Naive thymus-derived CD4-positive, alpha-beta T cell (primary cell): Measurements from ENCODE around the gene BMP5. TPM values are rescaled to one million over a fixed set of nuclear protein-coding genes. Genes with fewer than 3 reads are reported as not detected.

Source experiments
- ATAC-seq: fragments of 150-1000 bp; cut with Tn5 transposase; 2 replicates; pipeline ENCODE4 v1.10.0; 2021; ENCODE audit warnings: mild to moderate bottlenecking, moderate library complexity
- CTCF ChIA-PET: fragments of 350-600 bp; sonication (Branson Sonifier 250); formaldehyde crosslinking; loops from one replicate; lab custom pipeline; 2021; ENCODE audit warnings: antibody characterized with exemption; lab: Charles Lee
- POLR2A ChIA-PET: fragments of 350-600 bp; sonication (Branson Sonifier 250); formaldehyde crosslinking; loops from one replicate; lab custom pipeline; 2021; ENCODE audit warnings: antibody characterized with exemption, inconsistent platforms; lab: Charles Lee
- DNase-seq, 9 donors: peaks; one replicate each; pipeline versions ENCODE4 v3.0.0 to v3.0.0-alpha.2; 2020 to 2022; ENCODE audit warnings: mixed read lengths in 1 of 9
- H3K27ac ChIP-seq: one replicate; pipeline ENCODE4 v1.7.0; 2013; ENCODE audit warnings: mild to moderate bottlenecking, low read depth, low read length, moderate library complexity
- H3K27me3 ChIP-seq, 2 donors: one replicate each; pipeline ENCODE4 v1.7.0; 2013; ENCODE audit warnings: low read length in 2 of 2, mild to moderate bottlenecking in 2 of 2, moderate library complexity in 2 of 2; ENCODE audit not compliant: control insufficient read depth in 2 of 2, insufficient read depth in 2 of 2
- H3K36me3 ChIP-seq, 3 experiments: 1 replicate in 2 of 3; 2 replicates in 1 of 3; pipeline ENCODE4 v1.7.0; 2013; ENCODE audit warnings: low read length in 3 of 3, mild to moderate bottlenecking in 3 of 3, moderate library complexity in 1 of 3; ENCODE audit not compliant: insufficient read depth in 3 of 3, control insufficient read depth in 2 of 3
- H3K4me1 ChIP-seq, 2 donors: one replicate each; pipeline ENCODE4 v1.7.0; 2013; ENCODE audit warnings: low read length in 2 of 2, mild to moderate bottlenecking in 2 of 2, moderate library complexity in 1 of 2; ENCODE audit not compliant: control insufficient read depth in 2 of 2, insufficient read depth in 2 of 2
- H3K4me3 ChIP-seq: 2 replicates; pipeline ENCODE4 v1.7.0; 2013; ENCODE audit warnings: mild to moderate bottlenecking, low read length
- H3K9me3 ChIP-seq, 3 experiments: 1 replicate in 2 of 3; 2 replicates in 1 of 3; pipeline ENCODE4 v1.7.0; 2013; ENCODE audit warnings: low read length in 3 of 3; ENCODE audit not compliant: control insufficient read depth in 2 of 3
- H3K27ac Mint-ChIP-seq, 9 donors: one replicate each; pipeline ENCODE4 v1.8.0; 2020 to 2022; ENCODE audit warnings: mixed read lengths in 9 of 9, mild to moderate bottlenecking in 8 of 9, moderate library complexity in 5 of 9, inconsistent platforms in 2 of 9
- H3K27me3 Mint-ChIP-seq, 5 donors: one replicate each; pipeline ENCODE4 v1.8.0; 2021 to 2022; ENCODE audit warnings: mixed read lengths in 5 of 5, mild to moderate bottlenecking in 1 of 5
- H3K36me3 Mint-ChIP-seq, 5 donors: one replicate each; pipeline ENCODE4 v1.8.0; 2020 to 2022; ENCODE audit warnings: mixed read lengths in 5 of 5, mild to moderate bottlenecking in 3 of 5, inconsistent platforms in 1 of 5
- H3K4me1 Mint-ChIP-seq, 7 donors: one replicate each; pipeline ENCODE4 v1.8.0; 2020 to 2022; ENCODE audit warnings: mixed read lengths in 7 of 7, mild to moderate bottlenecking in 3 of 7, inconsistent platforms in 1 of 7
- H3K4me3 Mint-ChIP-seq, 10 donors: one replicate each; pipeline ENCODE4 v1.8.0; 2020 to 2022; ENCODE audit warnings: mild to moderate bottlenecking in 10 of 10, mixed read lengths in 10 of 10, moderate library complexity in 6 of 10, inconsistent platforms in 2 of 10
- H3K9me3 Mint-ChIP-seq, 11 donors: one replicate each; pipeline ENCODE4 v1.8.0; 2020 to 2022; ENCODE audit warnings: mixed read lengths in 11 of 11, mild to moderate bottlenecking in 4 of 11, inconsistent platforms in 1 of 11, moderate library complexity in 1 of 11
- intact Hi-C, 2 donors: fragments of 100-400 bp; cut with micrococcal nuclease; formaldehyde crosslinking; loops; one replicate each; pipeline ENCODE4 v1.15.1; 2023
- polyA plus RNA-seq, 2 donors: library from polyadenylated mRNA; unstranded; fragments of 300-500 nt; fragmentation: Illumina TruSeq; gene quantifications; one replicate each; pipeline ENCODE4 v1.2.3, GENCODE V29; 2021
- total RNA-seq, 6 experiments: library from RNA in 5 of 6; stranded (reverse) in 5 of 6; gene quantifications; 1 replicate in 5 of 6; 2 replicates in 1 of 6; pipeline ENCODE4 v1.2.3 and lab custom pipeline; 2021 to 2026

BMP5 gene
- total and polyA plus RNA-seq, 7 experiments from 2014 or later: not detected

- Histone ChIP-seq H3K36me3 (no peaks in the 10 kb centered on the region), H3K4me1 (no peaks in the 10 kb centered on the region), H3K27me3 (no peaks in the 10 kb centered on the region), H3K9me3 (no peaks in the 10 kb centered on the region), H3K4me3 (no peak overlapping the region), H3K27ac (no peak overlapping the region)
- Mint-ChIP-seq H3K27me3 (no peaks in the 10 kb centered on the region), H3K4me1 (no peaks in the 10 kb centered on the region), H3K36me3 (no peaks in the 10 kb centered on the region), H3K27ac (no peak overlapping the region), H3K4me3 (no peak overlapping the region), H3K9me3 (peaks cover 2 to 24% (median 5%) of the 10 kb centered on the region in 11 donors)
- CTCF ChIA-PET: no interaction called here
- DNase-seq (no peak), ATAC-seq (no peak)
- intact Hi-C loops: no loop called here
- POLR2A ChIA-PET: interaction anchor here (0.7 to 0.9 kb wide), 2 partner anchors 9 to 445 kb away, joined by 3 read pairs; no protein-coding TSS in a partner anchor
These were observed 171.0 kb downstream of the BMP5 start for GRCh38 chr6:55704421-55704820.
